H1 (cell line): Measurements from ENCODE around the gene BAG1. TPM values are rescaled to one million over a fixed set of nuclear protein-coding genes. Genes with fewer than 3 reads are reported as not detected.

ENCODE experiments used
- CTCF ChIA-PET: fragments of 300-600 bp; sonication (Branson Sonifier 250); formaldehyde crosslinking; loops from one replicate; lab custom pipeline; 2021; ENCODE audit not compliant: partially characterized antibody; lab: Charles Lee
- POLR2A ChIA-PET: fragments of 300-600 bp; sonication (Branson Sonifier 250); formaldehyde crosslinking; loops from one replicate; lab custom pipeline; 2021; ENCODE audit warnings: inconsistent platforms; ENCODE audit not compliant: partially characterized antibody; lab: Charles Lee
- DNase-seq, 2 experiments: peaks; one replicate each; pipeline versions ENCODE4 v3.0.0 to v3.0.0-alpha.2; 2010 to 2022; ENCODE audit warnings: low spot score in 2 of 2, low read depth in 1 of 2, mixed read lengths in 1 of 2
- FAIRE-seq: peaks from 2 replicates; lab custom pipeline; 2011; peaks lifted over from hg19 to GRCh38; lab: Jason Lieb, UNC
- H2AFZ ChIP-seq: 2 replicates; pipeline ENCODE4 v1.8.1; 2012; ENCODE audit warnings: low read length, inconsistent platforms
- H2AK5ac ChIP-seq: 2 replicates; pipeline ENCODE4 v1.6.1; 2013; ENCODE audit warnings: low read depth, low read length
- H2BK120ac ChIP-seq: replicated peaks from 2 replicates; pipeline ENCODE3; 2013; ENCODE audit warnings: low read depth, low read length, inconsistent platforms
- H2BK12ac ChIP-seq: 2 replicates; pipeline ENCODE4 v1.6.1; 2013; ENCODE audit warnings: low read depth, low read length
- H2BK15ac ChIP-seq: 2 replicates; pipeline ENCODE4 v1.6.1; 2013; ENCODE audit warnings: low read length
- H2BK20ac ChIP-seq: 2 replicates; pipeline ENCODE4 v1.6.1; 2013; ENCODE audit warnings: low read length
- H2BK5ac ChIP-seq: 2 replicates; pipeline ENCODE4 v1.6.1; 2013; ENCODE audit warnings: low read depth, low read length
- H3K14ac ChIP-seq: 2 replicates; pipeline ENCODE4 v1.6.1; 2013; ENCODE audit warnings: inconsistent platforms; ENCODE audit not compliant: insufficient read length
- H3K18ac ChIP-seq: 2 replicates; pipeline ENCODE4 v1.6.1; 2013; ENCODE audit warnings: low read length; ENCODE audit errors: extremely low read depth
- H3K23ac ChIP-seq: 2 replicates; pipeline ENCODE4 v1.6.1; 2013; ENCODE audit warnings: inconsistent platforms; ENCODE audit not compliant: insufficient read length
- H3K23me2 ChIP-seq: 2 replicates; pipeline ENCODE4 v1.6.1; 2013; ENCODE audit warnings: low read depth, low read length
- H3K27ac ChIP-seq: 2 replicates; pipeline ENCODE4 v1.6.1; 2011; ENCODE audit warnings: low read depth, low read length, inconsistent platforms
- H3K27me3 ChIP-seq, 4 experiments: replicated peaks in 1 of 4; 1 replicate in 1 of 4; 2 replicates in 3 of 4; pipeline versions ENCODE4 v1.6.1 to v1.8.1; 2011 to 2013; ENCODE audit warnings: low read length in 3 of 4, mild to moderate bottlenecking in 3 of 4, inconsistent platforms in 2 of 4, mixed read lengths in 2 of 4, moderate library complexity in 1 of 4; ENCODE audit not compliant: control insufficient read depth in 3 of 4, insufficient read depth in 3 of 4; ENCODE audit errors: extremely low read depth in 1 of 4
- H3K36me3 ChIP-seq, 4 experiments: 2 replicates each; pipeline versions ENCODE4 v1.6.1 to v1.8.1; 2011 to 2013; ENCODE audit warnings: mild to moderate bottlenecking in 4 of 4, low read length in 3 of 4, moderate library complexity in 2 of 4, control low read depth in 1 of 4, inconsistent platforms in 1 of 4; ENCODE audit not compliant: insufficient read depth in 4 of 4, control insufficient read depth in 2 of 4
- H3K4ac ChIP-seq: replicated peaks from 2 replicates; pipeline ENCODE3; 2013; ENCODE audit warnings: low read length, low read depth, mixed read lengths, inconsistent platforms; ENCODE audit not compliant: insufficient read length
- H3K4me1 ChIP-seq, 4 experiments: replicated peaks in 1 of 4; 1 replicate in 1 of 4; 2 replicates in 3 of 4; pipeline versions ENCODE4 v1.6.1 to v1.8.1; 2011 to 2013; ENCODE audit warnings: low read length in 3 of 4, inconsistent platforms in 2 of 4, mixed read lengths in 1 of 4; ENCODE audit not compliant: insufficient read depth in 4 of 4, control insufficient read depth in 3 of 4
- H3K4me2 ChIP-seq, 2 experiments: 2 replicates each; pipeline versions ENCODE4 v1.6.1 to v1.8.1; 2011 to 2013; ENCODE audit warnings: low read depth in 2 of 2, low read length in 2 of 2, control low read depth in 1 of 2, inconsistent platforms in 1 of 2, mild to moderate bottlenecking in 1 of 2; ENCODE audit not compliant: insufficient read depth in 1 of 2
- H3K4me3 ChIP-seq, 4 experiments: fragments of 200-600, 300-600 bp in 1 of 4; sonication (generic), shearing (Covaris generic), sonication (Bioruptor Twin) in 1 of 4; 2 replicates each; pipeline versions ENCODE4 v1.5.1 to v1.8.1; 2011 to 2016; ENCODE audit warnings: low read length in 4 of 4, low read depth in 3 of 4, control low read depth in 2 of 4, inconsistent platforms in 2 of 4, mild to moderate bottlenecking in 2 of 4, mixed read lengths in 1 of 4, moderate library complexity in 1 of 4; ENCODE audit not compliant: insufficient read depth in 2 of 4; ENCODE audit errors: extremely low read depth in 1 of 4
- H3K56ac ChIP-seq: replicated peaks from 2 replicates; pipeline ENCODE3; 2013; ENCODE audit warnings: low read depth, mild to moderate bottlenecking, mixed read lengths, low read length, inconsistent platforms; ENCODE audit not compliant: insufficient read length
- H3K79me1 ChIP-seq: 2 replicates; pipeline ENCODE4 v1.6.1; 2013; ENCODE audit warnings: low read depth, low read length, control low read depth
- H3K79me2 ChIP-seq, 2 experiments: 2 replicates each; pipeline versions ENCODE4 v1.6.1 to v1.8.1; 2012 to 2013; ENCODE audit warnings: low read length in 2 of 2, mild to moderate bottlenecking in 2 of 2, inconsistent platforms in 1 of 2; ENCODE audit not compliant: insufficient read depth in 2 of 2, control insufficient read depth in 1 of 2
- H3K9ac ChIP-seq, 4 experiments: replicated peaks in 1 of 4; 1 replicate in 1 of 4; 2 replicates in 3 of 4; pipeline versions ENCODE4 v1.6.1 to v1.8.1; 2011 to 2013; ENCODE audit warnings: low read depth in 3 of 4, low read length in 3 of 4, control low read depth in 2 of 4, mild to moderate bottlenecking in 2 of 4, moderate library complexity in 2 of 4, inconsistent platforms in 1 of 4; ENCODE audit errors: extremely low read depth in 1 of 4
- H3K9me3 ChIP-seq, 2 experiments: 2 replicates each; pipeline versions ENCODE4 v1.6.1 to v1.8.1; 2012 to 2013; ENCODE audit warnings: mild to moderate bottlenecking in 2 of 2, moderate library complexity in 2 of 2, control low read depth in 1 of 2, inconsistent platforms in 1 of 2, low read depth in 1 of 2, low read length in 1 of 2, mixed read lengths in 1 of 2; ENCODE audit not compliant: insufficient read depth in 2 of 2
- H4K20me1 ChIP-seq, 2 experiments: replicated peaks in 1 of 2; 2 replicates each; pipeline versions ENCODE3 to v1.8.1; 2011 to 2013; ENCODE audit warnings: inconsistent platforms in 2 of 2, low read length in 2 of 2, mild to moderate bottlenecking in 1 of 2; ENCODE audit not compliant: insufficient read depth in 2 of 2, control insufficient read depth in 1 of 2
- H4K5ac ChIP-seq: 2 replicates; pipeline ENCODE4 v1.6.1; 2013; ENCODE audit warnings: low read length, low read depth, mixed read lengths, inconsistent platforms; ENCODE audit not compliant: insufficient read length
- H4K8ac ChIP-seq: 2 replicates; pipeline ENCODE4 v1.8.0; 2013; ENCODE audit warnings: mild to moderate bottlenecking, moderate library complexity, low read length, inconsistent platforms; ENCODE audit not compliant: insufficient read depth; ENCODE audit errors: extremely low read depth
- H4K91ac ChIP-seq: replicated peaks from 2 replicates; pipeline ENCODE3; 2013; ENCODE audit warnings: low read length, mixed read lengths, inconsistent platforms; ENCODE audit not compliant: insufficient read length
- CBX5 ChIP-seq: fragments of 300-800, 300-1000 bp; sonication (generic); IDR thresholded peaks from 2 replicates; pipeline ENCODE4 v1.7.1; 2016; ENCODE audit warnings: antibody characterized with exemption, low read length, low read depth
- CTBP2 ChIP-seq: IDR thresholded peaks from 2 replicates; pipeline ENCODE4 v1.7.0; 2011; ENCODE audit warnings: borderline replicate concordance, mild to moderate bottlenecking, moderate library complexity, mixed read lengths, low read length; ENCODE audit not compliant: insufficient read depth, insufficient read length
- NRF1 ChIP-seq: IDR thresholded peaks from 2 replicates; pipeline ENCODE4 v1.6.1; 2011; ENCODE audit warnings: mild to moderate bottlenecking, low read depth, low read length, improper control_type of control experiment
- TBP ChIP-seq: IDR thresholded peaks from 2 replicates; pipeline ENCODE4 v1.6.1; 2011; ENCODE audit warnings: low read depth, low read length, improper control_type of control experiment
- WGBS, 2 experiments: shearing (Covaris generic) in 1 of 2; methylation state at CpG; one replicate each; pipeline versions ENCODE4 v1.1.6 to v1.1.7; 2013 to 2015; ENCODE audit warnings: low lambda C conversion rate in 2 of 2, mixed read lengths in 2 of 2, inconsistent platforms in 1 of 2, low coverage in 1 of 2, missing lambda C conversion rate in 1 of 2; ENCODE audit not compliant: insufficient replicate concordance in 2 of 2, insufficient coverage in 1 of 2, insufficient read length in 1 of 2; ENCODE audit errors: extremely low coverage in 1 of 2, missing lambda C conversion rate in 1 of 2; 5-methylcytosine and 5-hydroxymethylcytosine counted together
- polyA plus RNA-seq, 7 experiments: library from polyadenylated mRNA; depleted of rRNA in 3 of 7; stranded (reverse) in 5 of 7; unstranded in 2 of 7; fragments of >200 nt in 5 of 7; fragments of 200-250 nt in 2 of 7; gene quantifications; 1 replicate in 5 of 7; 2 replicates in 1 of 7; 4 replicates in 1 of 7; pipeline versions ENCODE4 v1.2.1 to v1.2.3, GENCODE V29; 2011 to 2013; ENCODE audit warnings: missing spikeins in 2 of 7, mixed read lengths in 2 of 7
- total RNA-seq: library from RNA; stranded (reverse); fragmentation: NEBNext Ultra II Directional; extraction: Animal tissue kit (Norgen Biotek cat#: 25700); gene quantifications from 2 replicates; pipeline ENCODE4 v1.2.1, GENCODE V29; 2021

BAG1 gene
- total and polyA plus RNA-seq, 2 of the 8 experiments (the other 6 are each of a cell fraction or from before 2014, with no cell fraction given): 14.7 to 59.8 TPM

DNA sequence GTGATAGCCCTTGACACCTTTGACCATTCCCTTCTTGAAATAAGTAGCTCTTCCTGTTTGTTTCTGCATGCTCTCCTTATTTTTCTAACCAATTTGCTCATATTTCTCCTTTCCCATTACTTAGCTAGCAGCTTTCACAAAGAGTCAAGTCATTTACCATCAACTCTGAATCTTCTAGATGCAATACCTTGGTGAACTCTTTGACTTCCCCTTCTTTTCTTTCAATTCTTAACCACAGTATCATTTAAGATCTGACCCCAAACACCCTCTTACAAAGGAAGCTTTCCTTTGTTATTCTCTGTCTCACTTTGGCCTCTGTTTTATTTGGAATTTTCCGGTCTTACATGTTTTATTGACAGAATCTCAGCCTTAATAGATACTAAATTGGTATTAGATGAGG lies 39.9 kb upstream of the BAG1 start:
- Histone ChIP-seq H3K14ac (no peak overlapping the region), H2BK5ac (no peak overlapping the region), H2BK15ac (no peak overlapping the region), H2BK120ac (no peak overlapping the region), H3K56ac (no peak overlapping the region), H3K36me3 (peaks cover 25 to 78% (median 58%) of the 10 kb centered on the region in 4 experiments), H3K23me2 (no peaks in the 10 kb centered on the region), H2AFZ (no peak overlapping the region), H3K27ac (no peak overlapping the region), H3K18ac (no peak overlapping the region), H2BK12ac (no peak overlapping the region), H4K20me1 (peaks cover 0 to 3% of the 10 kb centered on the region in 2 experiments), H3K4me1 (no peaks in the 10 kb centered on the region), H3K4ac (no peak overlapping the region), H3K23ac (no peak overlapping the region), H3K9ac (no peak overlapping the region), H3K4me3 (no peak overlapping the region), H3K79me2 (peaks cover 0 to 4% of the 10 kb centered on the region in 2 experiments; a peak in 1 of 4 replicates), H3K79me1 (no peaks in the 10 kb centered on the region; the same call in 1 of the 2 replicates), H3K9me3 (no peaks in the 10 kb centered on the region), H4K91ac (no peak overlapping the region), H4K8ac (no peak overlapping the region), H3K4me2 (no peak overlapping the region), H2AK5ac (no peak overlapping the region), H2BK20ac (no peak overlapping the region), H4K5ac (no peak overlapping the region), H3K27me3 (no peaks in the 10 kb centered on the region)
- FAIRE-seq (no peak), DNase-seq (no peak)
- TF ChIP-seq CBX5 (no peak), TBP (no peak), CTBP2 (no peak), NRF1 (no peak)
- ChIA-PET POLR2A (interaction anchor here (1.0 kb wide), 1 partner anchor 12 kb away, joined by 3 read pairs; no protein-coding TSS in a partner anchor), CTCF (interaction anchor here (0.8 to 1.0 kb wide), 2 partner anchors 70 to 143 kb away, joined by 3 read pairs; partner anchors contain the start of gene AQP3)
- 96% methylated on average over 1 of the region's 1 CpG; no CpG with 5 or more reads in 1 of the 2 experiments for WGBS, 2 experiments
